ENCODE data around the gene FRG1.

DNA sequence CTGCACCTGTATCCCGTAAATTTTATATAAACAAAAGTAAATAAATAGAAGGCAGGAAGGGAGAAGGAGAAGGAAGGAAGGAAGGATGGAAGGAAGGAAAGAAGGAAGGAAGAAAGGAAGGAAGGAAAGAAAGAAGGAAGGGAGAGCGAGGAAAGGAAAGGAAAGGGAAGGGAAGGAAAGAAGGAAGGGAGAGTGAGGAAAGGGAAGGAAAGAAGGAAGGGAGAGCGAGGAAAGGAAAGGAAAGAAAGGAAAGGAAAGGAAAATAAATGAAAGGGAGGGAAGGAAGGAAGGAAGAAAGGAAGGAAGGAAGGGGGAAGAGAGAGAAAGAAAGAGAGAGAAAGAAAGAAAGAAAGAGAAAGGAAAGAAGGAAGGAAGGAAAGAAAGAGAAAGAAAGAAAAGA, 43.0 kb upstream of the FRG1 start:
- TF ChIP-seq, protein P1, sequence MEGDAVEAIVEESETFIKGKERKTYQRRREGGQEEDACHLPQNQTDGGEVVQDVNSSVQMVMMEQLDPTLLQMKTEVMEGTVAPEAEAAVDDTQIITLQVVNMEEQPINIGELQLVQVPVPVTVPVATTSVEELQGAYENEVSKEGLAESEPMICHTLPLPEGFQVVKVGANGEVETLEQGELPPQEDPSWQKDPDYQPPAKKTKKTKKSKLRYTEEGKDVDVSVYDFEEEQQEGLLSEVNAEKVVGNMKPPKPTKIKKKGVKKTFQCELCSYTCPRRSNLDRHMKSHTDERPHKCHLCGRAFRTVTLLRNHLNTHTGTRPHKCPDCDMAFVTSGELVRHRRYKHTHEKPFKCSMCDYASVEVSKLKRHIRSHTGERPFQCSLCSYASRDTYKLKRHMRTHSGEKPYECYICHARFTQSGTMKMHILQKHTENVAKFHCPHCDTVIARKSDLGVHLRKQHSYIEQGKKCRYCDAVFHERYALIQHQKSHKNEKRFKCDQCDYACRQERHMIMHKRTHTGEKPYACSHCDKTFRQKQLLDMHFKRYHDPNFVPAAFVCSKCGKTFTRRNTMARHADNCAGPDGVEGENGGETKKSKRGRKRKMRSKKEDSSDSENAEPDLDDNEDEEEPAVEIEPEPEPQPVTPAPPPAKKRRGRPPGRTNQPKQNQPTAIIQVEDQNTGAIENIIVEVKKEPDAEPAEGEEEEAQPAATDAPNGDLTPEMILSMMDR (IDR thresholded peaks at IDR 0.05 in 2 of 3, conservative IDR thresholded peaks at IDR 0.05 in 1 of 3; ENCODE audit: control insufficient read depth in 2 of 3, extremely low read depth in 1 of 3, insufficient read depth in 1 of 3, low read depth in 3 of 3, low read length in 3 of 3): no peak
- TF ChIP-seq ZNF622 (IDR thresholded peaks at IDR 0.05) (no peak), GABPA (IDR thresholded peaks at IDR 0.05; ENCODE audit: low read depth) (no peak), RELA (IDR thresholded peaks at IDR 0.05; ENCODE audit: borderline replicate concordance, partially characterized antibody) (no peak), SIN3A (IDR thresholded peaks at IDR 0.05; ENCODE audit: low read depth, low read length) (no peak), STAT3 (IDR thresholded peaks at IDR 0.05; ENCODE audit: low read depth, low read length) (no peak), MYC (IDR thresholded peaks at IDR 0.05; ENCODE audit: insufficient read depth, insufficient read length, insufficient replicate concordance, low read length, severe bottlenecking) (no peak), NBN (IDR thresholded peaks at IDR 0.05) (no peak)
- TF ChIP-seq, protein P2, sequence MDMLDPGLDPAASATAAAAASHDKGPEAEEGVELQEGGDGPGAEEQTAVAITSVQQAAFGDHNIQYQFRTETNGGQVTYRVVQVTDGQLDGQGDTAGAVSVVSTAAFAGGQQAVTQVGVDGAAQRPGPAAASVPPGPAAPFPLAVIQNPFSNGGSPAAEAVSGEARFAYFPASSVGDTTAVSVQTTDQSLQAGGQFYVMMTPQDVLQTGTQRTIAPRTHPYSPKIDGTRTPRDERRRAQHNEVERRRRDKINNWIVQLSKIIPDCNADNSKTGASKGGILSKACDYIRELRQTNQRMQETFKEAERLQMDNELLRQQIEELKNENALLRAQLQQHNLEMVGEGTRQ (IDR thresholded peaks at IDR 0.05; ENCODE audit: borderline replicate concordance, low read depth, low read length): no peak
